Measurements from ENCODE around the gene FGD1. TPM values are rescaled to one million over a fixed set of nuclear protein-coding genes. Genes with fewer than 3 reads are reported as not detected.
A peak's percentile ranks its signal among the peaks of the same experiment; 100 is the strongest.

The FGD1 gene
- total RNA-seq, 1 experiment from 2014 or later: 19.2 TPM

DNA sequence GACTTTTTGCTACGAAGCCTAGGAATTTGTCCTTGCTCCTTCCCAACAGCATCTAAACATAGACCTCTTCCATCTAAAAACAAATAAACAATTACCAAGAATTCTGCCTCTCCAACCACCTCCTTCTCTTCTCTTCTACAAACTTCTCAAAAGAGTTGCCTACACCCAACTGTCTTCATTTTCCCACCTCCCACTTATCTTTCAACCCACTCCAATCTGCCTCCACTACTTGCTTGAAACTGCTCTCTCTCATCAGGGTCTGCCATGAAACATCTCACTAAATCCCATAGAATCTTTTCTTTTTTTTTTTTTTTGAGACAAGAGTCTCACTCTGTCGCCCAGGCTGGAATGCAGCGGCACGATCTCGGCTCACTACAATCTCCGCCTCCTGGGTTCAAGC lies 902 bp upstream of the FGD1 start:
- Histone ChIP-seq H3T11ph (ENCODE audit: low read length) (no peak overlapping the region), H3K18ac (ENCODE audit: insufficient read length, low read depth, low read length) (no peak overlapping the region), H3K27me3 (ENCODE audit: insufficient read depth, low read length) (no peaks in the 10 kb centered on the region), H3K4me1 (ENCODE audit: insufficient read depth, low read length) (peaks cover 1% of the 10 kb centered on the region), H4K91ac (ENCODE audit: insufficient read length, low read depth, low read length) (no peak overlapping the region), H3K9ac (ENCODE audit: extremely low read depth, insufficient read length, low read length) (no peak overlapping the region), H4K20me1 (ENCODE audit: control insufficient read depth, insufficient read depth, insufficient read length) (no peaks in the 10 kb centered on the region), H3K4ac (ENCODE audit: low read depth, low read length) (no peak overlapping the region), H3K4me2 (ENCODE audit: insufficient read depth, insufficient read length, low read length) (no peak overlapping the region), H2AK5ac (ENCODE audit: insufficient read length, low read length) (no peak overlapping the region), H3K56ac (ENCODE audit: insufficient read length, low read depth, low read length) (no peak overlapping the region), H3K23me2 (ENCODE audit: insufficient read length, low read depth, low read length, poor library complexity, severe bottlenecking) (no peaks in the 10 kb centered on the region), H4K8ac (replicated peaks; ENCODE audit: insufficient read length, low read depth, low read length) (no peak overlapping the region), H2BK15ac (ENCODE audit: low read depth, low read length) (no peak overlapping the region), H3K79me1 (ENCODE audit: insufficient read depth, low read depth, low read length, poor library complexity, severe bottlenecking) (no peaks in the 10 kb centered on the region), H2BK12ac (ENCODE audit: insufficient read length, low read depth, low read length) (no peak overlapping the region), H3K79me2 (ENCODE audit: insufficient read depth, low read length) (peaks cover 3% of the 10 kb centered on the region; the same call in 1 of the 2 replicates), H2BK5ac (ENCODE audit: insufficient read length, low read length) (no peak overlapping the region), H2BK20ac (ENCODE audit: low read depth, low read length, poor library complexity, severe bottlenecking) (no peak overlapping the region), H3K9me3 (ENCODE audit: control insufficient read depth, low read depth, low read length) (peaks cover 4% of the 10 kb centered on the region), H2BK120ac (ENCODE audit: low read depth, low read length, poor library complexity, severe bottlenecking) (no peak overlapping the region), H3K23ac (ENCODE audit: insufficient read length, low read depth, low read length) (no peak overlapping the region), H3K14ac (ENCODE audit: insufficient read depth, low read length) (no peak overlapping the region), H4K5ac (ENCODE audit: insufficient read length, low read depth, low read length) (no peak overlapping the region), H2AFZ (ENCODE audit: low read length) (no peak overlapping the region), H3K27ac (ENCODE audit: insufficient read length, low read depth, low read length) (no peak overlapping the region)
- Mint-ChIP-seq H3K4me1 (peaks cover 22 to 37% of the 10 kb centered on the region in 2 experiments), H3K4me3 (peak overlapping the region; percentile 82 to 85; a peak in 4 of 5 replicates), H3K27ac (peak overlapping the region in 1 of 3 experiments; percentile 93; a peak in 2 of 7 replicates), H3K9me3 (peaks cover 63 to 67% of the 10 kb centered on the region in 2 experiments), H3K27me3 (ENCODE audit: low read depth) (peaks cover 4% of the 10 kb centered on the region), H3K36me3 (ENCODE audit: insufficient read depth in 1 of 3, low read depth in 3 of 3) (peaks cover 6 to 14% (median 10%) of the 10 kb centered on the region in 3 experiments; a peak in 6 of 7 replicates)
- WGBS (ENCODE audit: extremely low coverage, insufficient read length, low lambda C conversion rate): no CpG with 5 or more reads among the region's 6 CpGs
- TF ChIP-seq, protein P1, sequence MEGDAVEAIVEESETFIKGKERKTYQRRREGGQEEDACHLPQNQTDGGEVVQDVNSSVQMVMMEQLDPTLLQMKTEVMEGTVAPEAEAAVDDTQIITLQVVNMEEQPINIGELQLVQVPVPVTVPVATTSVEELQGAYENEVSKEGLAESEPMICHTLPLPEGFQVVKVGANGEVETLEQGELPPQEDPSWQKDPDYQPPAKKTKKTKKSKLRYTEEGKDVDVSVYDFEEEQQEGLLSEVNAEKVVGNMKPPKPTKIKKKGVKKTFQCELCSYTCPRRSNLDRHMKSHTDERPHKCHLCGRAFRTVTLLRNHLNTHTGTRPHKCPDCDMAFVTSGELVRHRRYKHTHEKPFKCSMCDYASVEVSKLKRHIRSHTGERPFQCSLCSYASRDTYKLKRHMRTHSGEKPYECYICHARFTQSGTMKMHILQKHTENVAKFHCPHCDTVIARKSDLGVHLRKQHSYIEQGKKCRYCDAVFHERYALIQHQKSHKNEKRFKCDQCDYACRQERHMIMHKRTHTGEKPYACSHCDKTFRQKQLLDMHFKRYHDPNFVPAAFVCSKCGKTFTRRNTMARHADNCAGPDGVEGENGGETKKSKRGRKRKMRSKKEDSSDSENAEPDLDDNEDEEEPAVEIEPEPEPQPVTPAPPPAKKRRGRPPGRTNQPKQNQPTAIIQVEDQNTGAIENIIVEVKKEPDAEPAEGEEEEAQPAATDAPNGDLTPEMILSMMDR (conservative IDR thresholded peaks at IDR 0.05): no peak
- DNase-seq: no peak
